ELF-1 (cell line): ENCODE data around the gene POLRMT.
A peak's percentile ranks its signal among the peaks of the same experiment; 100 is the strongest.
"Not testable (repeated sequence)": the region's sequence is repeated elsewhere in the genome, so short reads cannot be mapped to it uniquely, and the experiment has no call there.

Experiments
- DNase-seq: peaks from one replicate; pipeline ENCODE4 v3.0.0-alpha.2; 2016; ENCODE audit warnings: low read depth, low spot score

The POLRMT gene

DNA sequence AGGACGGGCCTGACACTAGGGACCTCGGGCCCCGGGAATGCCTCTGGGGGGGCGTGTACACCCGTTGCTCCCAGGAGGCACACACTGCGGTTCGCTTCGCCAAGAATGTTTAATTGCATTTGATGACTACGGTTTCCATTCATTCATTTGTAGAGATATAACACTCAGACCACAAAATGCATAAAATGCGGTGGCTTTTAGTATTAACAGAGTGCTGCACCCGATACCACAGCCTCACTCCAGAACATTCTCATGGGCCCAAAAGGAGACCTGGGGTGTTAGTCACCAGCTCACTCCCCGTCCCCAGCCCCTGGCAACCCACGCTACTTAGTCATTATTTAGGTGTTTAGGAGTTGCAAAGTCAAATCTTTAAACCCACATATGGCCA, 21.9 kb downstream of the POLRMT start:
- no peak for DNase-seq

DNA sequence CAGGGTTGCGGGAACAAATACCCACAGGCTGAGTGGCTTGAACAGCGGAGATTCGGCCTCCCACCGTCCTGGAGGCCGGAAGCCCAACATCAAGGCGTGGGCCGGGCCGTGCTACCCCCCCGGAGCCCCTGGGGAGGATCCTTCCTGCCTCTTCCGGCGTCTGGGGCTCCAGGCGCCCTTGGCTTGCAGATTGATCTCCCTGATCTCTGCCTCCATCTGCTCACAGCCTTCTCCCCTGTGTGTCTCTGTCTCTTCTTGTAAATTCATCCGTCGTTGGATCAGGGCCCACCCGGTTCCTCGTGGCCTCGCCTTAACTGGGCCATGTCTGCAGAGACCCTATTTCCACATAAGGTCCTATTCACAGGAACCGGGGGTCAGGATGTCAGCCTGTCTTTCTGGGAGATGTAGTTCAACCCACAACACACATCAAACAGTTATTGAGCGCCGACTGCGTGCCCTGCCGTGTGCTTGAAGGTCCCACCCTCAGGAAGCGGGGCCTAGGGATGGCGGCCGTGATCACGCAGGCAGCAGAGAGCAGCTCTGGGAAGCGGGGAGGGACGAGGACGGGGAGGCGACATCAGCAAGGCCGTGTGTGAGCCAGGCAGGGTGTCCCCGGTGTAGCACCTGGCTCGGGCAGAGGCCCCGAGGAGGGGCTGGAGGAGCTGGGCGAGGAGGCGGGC, 22.4 kb downstream of the POLRMT start:
- DNase-seq: peak; percentile 78

DNA sequence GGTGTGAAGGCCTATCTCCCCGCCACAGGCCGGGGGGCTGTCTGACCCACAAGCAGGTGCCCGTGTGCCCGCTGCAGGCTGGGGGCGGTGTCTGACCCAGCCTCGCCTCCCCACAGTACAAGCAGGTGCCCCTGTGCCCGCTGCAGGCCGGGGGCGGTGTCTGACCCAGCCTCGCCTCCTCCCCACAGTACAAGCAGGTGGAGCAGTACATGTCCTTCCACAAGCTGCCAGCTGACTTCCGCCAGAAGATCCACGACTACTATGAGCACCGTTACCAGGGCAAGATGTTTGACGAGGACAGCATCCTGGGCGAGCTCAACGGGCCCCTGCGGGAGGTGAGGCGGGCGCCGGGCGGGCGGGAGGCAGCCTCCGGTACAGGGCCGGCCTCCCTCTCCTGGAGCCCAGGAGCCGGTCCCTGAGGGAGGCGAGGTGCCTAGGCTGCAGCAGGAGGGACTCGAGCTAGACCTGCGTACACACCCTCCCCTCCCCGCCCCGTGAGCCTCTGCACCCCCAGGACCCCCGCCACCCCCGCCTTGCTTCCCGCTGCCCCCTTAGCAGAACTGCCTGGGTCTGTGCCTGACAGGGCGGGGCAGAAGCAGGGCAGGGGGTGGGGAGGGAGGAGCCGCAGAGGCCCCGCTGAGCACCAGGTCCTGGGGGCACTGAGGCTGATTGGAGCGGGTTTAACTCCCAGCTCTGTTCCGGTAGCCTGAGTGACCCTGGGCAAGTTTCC, 23.1 kb downstream of the POLRMT start:
- DNase-seq: no peak

DNA sequence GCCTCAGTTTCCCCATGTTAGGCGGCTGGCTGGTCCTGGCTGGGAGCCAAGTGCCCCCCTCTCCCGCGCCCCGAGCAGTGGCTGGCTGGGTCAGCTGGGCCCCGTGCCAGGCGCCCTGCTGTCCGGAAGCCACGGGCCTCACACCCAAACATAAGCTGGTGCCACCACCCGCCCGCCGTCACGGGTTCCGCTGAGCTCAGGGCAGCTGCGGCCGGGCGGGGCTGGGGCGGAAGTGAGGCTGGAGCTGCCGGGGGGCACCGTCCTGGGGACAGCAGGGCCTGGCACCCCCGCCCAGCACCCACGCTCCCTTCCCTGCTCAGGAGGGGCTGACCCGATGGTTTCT, 24.4 kb downstream of the POLRMT start:
- DNase-seq: no peak

DNA sequence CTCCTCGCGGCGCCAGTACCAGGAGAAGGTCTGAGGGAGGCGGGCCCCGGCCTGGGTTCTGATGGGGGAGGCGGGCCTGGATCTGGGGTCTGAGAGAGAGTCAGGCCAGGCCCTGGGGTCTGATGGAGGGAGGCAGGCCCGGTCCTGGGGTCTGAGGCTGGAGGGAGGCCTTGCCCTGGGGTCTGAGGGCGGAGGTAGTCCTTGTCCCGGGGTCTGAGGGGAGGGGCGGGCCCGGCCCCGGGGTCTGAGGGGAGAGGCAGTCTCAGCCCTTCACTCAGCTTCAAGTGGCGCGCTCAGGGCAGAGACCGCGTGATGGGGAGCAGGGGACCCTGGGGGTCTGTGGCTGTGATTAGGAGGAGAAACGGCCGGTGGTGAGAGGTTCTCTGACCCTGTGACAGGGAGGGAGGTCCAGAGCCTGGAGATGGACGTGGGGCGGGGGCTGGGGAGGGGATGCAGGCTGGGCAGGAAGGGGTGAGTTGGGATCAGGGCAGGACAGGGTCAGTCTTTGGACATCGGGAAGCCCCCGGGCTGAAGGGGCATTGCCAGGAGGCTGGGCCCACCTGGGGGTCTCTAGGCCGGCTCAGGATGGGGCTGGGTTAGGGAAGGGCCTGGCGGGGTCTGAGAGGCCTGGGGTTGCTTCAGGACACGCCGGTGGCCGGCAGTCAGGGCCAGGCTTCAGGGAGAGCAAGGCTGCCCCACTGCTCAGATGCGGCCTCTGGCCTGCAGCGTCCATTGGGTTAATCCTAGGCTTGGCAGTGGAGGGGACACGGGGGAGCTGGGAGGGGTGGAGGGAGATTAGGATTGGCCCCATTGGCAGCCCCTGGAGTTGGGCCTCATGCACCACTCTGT, 25.0 kb downstream of the POLRMT start:
- DNase-seq: no peak

DNA sequence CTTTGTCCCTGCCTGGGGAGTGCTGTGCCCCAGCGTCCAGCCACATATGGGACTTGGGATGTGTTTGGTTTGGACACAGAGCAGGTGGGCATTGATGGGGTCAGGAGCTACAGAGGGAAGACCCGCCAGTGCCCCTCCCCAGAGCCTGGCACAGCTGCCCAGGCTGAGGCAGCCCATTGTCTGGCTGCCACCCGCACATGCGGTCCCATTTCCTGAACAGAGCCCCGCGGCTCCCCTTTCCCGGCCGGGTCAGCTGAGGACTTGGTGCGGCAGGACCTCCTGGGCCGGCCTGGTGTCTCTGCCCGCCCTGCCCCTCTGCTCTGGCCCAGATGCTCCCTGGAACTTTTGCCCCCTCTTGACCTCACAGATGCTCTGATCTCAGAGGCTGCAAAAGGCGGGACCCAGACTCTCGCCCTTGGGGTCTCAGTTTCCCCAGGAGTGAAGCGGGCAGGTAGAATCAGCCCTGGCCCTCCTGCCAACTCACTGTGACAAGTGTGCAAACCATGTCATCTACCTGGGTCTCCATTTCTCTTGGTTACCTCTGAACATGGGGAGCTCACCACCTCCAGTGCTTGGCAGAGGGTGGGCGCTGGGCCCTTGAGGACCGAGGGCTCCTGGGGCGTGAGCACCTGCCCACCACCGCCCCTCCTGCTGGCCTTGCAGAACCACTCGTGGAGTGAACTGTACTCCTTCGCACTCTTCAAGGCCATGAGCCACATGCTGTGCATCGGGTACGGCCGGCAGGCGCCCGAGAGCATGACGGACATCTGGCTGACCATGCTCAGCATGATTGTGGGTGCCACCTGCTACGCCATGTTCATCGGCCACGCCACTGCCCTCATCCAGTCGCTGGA, 25.8 kb downstream of the POLRMT start:
- DNase-seq: no peak

DNA sequence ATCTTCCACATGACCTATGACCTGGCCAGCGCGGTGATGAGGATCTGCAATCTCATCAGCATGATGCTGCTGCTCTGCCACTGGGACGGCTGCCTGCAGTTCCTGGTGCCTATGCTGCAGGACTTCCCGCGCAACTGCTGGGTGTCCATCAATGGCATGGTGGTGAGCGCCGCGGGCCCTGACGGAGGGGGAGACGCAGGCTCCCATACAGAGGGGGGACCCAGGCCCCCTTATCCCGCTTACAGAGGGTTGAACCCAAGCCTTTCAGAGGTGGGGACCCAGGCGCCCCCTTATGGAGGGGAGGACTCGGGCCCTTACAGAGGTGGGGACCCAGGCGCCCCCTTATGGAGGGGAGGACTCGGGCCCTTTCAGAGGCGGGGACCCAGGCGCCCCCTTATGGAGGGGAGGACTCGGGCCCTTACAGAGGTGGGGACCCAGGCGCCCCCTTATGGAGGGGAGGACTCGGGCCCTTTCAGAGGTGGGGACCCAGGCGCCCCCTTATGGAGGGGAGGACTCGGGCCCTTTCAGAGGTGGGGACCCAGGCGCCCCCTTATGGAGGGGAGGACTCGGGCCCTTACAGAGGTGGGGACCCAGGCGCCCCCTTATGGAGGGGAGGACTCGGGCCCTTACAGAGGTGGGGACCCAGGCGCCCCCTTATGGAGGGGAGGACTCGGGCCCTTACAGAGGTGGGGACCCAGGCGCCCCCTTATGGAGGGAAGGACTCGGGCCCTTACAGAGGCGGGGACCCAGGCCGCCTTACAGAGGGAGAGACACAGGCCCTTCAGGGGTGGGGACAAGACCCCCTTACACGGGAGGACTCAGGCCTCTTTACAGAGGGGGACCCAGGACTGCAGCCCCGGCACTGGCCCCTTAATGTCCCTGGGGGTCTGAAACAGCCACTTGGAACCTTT, 28.0 kb downstream of the POLRMT start:
- DNase-seq: not testable (repeated sequence)

DNA sequence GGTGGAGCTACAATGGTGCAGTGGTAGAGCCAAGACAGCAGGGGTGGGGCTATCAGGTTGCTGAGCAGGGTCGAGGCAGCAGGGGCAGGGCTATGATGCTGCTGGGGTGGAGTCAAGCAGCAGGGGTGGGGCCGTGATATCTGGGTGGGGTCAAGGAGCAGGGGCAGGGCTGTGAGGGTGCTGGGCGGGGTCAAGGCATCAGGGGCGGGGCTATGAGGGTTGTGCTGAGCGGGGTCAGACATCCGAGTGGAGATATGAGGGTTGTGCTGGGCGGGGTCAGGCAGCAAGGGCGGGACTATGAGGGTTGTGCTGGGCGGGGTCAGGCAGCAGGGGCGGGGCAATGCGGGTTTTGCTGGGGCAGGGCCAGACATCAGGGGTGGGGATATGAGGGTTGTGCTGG, 29.0 kb downstream of the POLRMT start:
- peak; percentile 32 for DNase-seq

DNA sequence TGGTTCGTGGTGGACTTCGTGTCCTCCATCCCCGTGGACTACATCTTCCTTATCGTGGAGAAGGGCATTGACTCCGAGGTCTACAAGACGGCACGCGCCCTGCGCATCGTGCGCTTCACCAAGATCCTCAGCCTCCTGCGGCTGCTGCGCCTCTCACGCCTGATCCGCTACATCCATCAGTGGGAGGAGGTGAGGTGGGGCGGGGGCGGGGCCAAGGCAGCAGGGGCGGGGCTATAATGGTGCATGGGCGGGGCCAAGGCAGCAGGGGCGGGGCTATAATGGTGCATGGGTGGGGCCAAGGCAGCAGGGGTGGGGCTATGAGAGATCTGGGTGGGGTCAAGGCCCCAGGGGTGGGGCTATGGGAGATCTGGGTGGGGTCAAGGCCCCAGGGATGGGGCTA, 29.6 kb downstream of the POLRMT start:
- not testable (repeated sequence) for DNase-seq

DNA sequence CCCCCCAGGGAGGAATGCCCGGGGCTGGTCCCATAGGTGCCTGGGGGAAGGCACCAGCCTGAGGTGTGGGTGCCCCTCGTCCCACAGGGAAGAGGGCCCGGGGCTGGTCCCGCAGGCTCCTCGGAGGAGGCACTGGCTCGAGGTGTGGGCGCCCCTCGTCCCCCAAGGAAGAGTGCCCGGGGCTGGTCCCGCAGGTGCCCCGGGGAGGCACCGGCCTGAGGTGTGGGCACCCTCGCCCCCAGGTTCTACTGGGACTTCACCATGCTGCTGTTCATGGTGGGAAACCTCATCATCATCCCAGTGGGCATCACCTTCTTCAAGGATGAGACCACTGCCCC, 30.1 kb downstream of the POLRMT start:
- not testable (repeated sequence) for DNase-seq

DNA sequence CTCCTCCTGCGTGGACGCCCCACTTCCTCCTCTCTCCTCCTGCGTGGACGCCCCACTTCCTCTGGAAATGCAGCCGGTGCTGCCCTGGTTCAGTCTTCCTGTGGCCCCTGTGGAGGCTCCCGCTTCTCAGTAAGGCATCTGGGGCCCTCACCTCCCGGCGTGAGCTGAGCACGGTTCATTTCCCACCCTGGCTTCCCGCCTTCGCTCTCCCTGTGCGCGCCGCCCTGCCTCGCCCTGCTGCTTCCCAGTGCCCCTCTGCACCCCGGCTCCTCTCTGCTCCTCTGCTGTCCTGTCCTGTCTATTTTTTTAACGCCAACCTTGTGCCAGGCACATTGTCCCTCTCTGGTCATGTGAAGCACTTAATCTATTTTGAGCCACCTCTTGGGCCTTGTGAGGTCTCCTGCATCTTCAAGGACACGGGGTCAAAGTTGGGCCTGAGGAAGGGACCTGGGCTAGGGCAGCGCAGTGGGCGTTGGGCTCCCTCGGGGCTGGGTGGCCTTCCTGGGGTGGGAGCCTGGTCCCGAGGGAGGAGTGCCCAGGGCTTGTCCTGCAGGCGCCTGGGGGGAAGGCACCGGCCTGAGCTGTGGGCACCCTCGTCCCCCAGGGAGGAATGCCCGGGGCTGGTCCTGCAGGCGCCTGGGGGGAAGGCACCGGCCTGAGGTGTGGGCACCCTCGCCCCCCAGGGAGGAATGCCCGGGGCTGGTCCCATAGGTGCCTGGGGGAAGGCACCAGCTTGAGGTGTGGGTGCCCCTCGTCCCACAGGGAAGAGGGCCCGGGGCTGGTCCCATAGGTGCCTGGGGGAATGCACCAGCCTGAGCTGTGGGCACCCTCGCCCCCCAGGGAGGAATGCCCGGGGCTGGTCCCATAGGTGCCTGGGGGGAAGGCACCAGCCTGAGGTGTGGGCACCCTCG, 30.7 kb downstream of the POLRMT start:
- no peak for DNase-seq

DNA sequence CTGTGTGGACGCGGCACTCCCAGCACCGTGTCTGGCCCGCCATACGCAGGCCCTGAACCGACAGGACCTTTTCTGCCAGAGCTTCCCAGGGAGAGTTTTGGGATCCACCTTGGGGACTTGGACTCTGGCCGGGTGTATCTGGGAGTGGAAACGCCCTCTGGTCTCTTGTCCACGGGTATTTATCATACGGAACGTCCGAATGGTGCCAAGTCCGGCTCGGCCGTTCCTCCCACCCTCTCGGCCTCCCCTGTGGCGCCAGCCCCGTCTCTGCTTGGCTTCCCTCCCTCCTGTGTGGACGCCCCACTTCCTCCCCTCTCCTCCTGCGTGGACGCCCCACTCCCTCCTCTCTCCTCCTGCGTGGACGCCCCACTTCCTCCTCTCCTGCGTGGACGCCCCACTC, 31.5 kb downstream of the POLRMT start:
- no peak for DNase-seq

DNA sequence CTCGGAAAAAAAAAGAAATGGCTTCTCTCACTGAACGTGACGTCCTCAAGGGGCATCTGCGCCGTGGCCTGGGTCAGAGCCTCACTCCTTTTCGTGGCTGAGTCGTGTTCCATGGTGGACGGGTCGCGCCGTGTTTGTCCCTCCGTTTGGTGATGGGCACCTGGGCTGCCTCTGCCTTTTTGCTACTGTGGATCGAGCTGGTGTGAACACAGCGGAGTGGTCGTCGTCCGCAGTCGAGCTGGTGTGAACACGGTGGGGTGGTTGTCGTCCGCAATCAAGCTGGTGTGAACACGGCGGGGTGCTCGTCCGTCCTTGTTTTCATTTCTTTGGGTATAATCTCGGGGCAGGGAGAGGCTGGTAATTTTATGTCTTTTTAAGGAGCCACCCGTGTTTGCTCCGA, 32.0 kb downstream of the POLRMT start:
- no peak for DNase-seq

DNA sequence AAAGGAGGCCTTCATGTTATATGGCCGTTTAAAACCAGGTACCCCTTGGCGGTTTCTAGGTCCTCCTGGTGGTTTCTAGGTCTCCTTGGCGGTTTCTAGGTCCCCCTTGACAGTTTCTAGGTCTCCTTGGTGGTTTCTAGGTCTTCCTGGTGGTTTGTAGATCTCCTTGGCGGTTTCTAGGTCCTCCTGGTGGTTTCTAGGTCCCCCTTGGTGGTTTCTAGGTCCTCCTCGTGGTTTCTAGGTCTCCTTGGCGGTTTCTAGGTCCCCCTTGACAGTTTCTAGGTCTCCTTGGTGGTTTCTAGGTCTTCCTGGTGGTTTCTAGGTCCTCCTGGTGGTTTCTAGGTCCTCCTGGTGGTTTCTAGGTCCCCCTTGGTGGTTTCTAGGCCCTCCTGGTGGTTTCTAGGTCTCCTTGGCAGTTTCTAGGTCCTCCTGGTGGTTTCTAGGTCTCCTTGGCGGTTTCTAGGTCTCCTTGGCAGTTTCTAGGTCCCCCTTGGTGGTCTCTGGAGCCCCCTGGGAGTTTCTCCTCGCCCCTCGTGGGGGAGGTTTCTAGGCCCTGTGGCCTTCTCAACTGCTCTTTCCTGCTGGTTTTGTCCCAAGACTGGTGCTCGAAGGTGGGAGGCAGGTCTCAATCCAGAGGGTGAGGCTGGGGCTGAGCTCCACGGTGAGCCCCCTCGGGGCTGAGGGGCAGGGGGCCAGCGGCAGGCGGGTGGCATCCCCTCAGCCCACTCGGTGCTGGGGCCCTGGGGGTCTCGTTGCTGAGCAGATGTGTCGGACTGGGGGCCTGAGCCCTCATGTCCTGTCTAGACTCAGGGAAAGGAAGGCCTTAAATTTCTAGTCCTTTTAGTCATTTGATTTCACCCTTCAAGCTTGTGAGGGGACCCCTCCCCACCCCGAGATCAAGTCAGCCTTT, 35.7 kb downstream of the POLRMT start:
- DNase-seq: no peak

DNA sequence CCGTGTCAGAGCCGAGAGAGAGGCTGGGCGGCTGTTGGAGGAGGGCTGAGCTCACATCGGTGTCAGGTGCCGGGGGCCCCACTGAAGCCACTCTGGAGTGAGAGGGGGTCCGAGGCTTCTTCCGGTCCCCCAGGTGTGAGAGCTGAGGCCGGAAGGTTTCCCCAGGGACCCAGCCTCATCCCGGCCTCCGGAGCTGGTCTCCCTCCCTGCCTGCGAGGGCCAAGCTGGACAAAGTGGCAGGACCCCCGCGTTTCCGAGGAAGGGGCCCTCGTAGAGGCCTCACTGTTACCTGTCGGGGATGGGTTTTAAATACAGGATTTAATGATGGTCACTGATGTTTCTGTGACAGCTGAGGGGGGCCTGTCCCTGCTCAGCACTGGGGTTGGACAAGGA, 37.1 kb downstream of the POLRMT start:
- no peak for DNase-seq

DNA sequence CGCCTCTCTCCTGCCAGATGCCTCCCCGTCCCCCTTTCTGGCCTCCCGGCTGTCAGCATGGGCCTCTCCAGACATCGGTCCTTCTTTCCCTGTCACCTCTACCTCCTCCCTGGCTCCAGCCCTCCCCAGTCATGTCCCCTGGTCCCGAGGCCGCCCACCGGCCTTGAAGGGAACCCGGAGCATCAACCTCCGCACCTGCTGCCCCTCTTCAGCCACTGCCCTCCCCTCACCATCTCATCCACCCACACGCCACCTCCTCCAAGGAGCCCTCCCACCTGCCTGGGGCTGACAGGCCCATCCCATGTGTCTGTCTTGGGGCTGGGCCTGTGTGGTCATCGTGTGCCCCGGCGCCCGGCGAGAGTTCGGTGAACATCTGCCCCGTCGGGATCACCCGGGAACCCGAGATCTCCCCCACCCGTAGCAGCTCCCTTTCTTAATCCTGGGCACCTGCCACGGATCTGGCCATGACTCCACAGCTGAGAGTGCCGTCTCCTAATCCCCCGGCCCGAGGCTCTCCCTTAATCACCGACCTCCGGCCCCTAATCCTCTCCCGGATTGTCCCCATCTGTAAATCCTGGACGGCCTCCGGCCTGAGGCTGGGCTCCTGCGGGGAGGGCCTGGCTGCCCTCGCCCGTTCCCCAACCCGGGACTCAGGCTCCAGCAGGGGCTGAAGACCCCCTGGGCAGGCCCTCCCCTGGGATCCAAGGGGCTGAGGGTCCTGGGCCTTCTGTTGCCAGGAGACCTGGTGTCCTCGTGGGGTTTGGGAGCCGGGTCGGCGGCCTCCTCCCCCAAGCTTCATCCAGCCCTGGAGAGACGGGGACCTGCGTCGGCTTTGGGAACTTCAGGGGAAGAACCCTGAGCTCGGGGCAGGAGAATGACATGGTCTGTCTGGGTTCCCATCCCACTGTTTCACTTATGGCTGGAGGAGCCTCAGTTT, 37.7 kb downstream of the POLRMT start:
- no peak for DNase-seq

DNA sequence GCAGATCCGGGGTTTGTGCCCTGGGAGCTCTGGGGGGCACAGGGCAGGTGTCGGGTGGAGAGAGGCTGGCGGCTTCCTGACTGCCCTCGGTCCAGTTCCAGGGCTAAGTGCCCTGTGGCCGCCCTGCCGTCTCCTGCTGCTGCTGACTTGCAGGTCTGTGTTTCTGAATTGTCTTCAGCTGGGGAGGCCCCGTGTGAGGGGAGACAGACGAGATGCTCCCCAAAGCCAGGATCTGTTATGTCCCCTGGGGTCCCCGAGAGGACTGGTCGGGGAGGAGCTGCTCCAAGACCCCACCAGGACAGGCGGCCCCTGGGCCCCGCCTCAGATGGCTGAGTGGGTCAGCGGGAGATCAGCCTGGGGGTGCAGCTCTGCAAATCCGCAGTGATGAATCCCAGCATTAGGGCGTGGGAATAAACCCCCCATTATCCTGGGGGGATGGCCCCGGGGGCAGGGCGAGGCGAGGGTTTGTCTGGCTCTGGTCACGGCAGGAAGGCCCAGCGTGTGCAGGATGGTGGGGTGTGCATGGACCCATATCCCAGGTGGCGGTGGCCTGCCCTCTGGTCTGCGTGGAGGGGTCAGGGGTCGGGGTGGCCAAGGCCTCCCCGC, 39.0 kb downstream of the POLRMT start:
- DNase-seq: no peak
